ENCODE results near the gene MGAT5. TPM values are rescaled to one million over a fixed set of nuclear protein-coding genes. Genes with fewer than 3 reads are reported as not detected.

Gene MGAT5
- total RNA-seq, 3 donors from 2014 or later (not counting 1 experiment from before 2014, with no cell fraction given) = 39.7 to 58.2 (median 57.0) TPM

GRCh38 chr2:134218414-134218813 lies 35.5 kb upstream of the MGAT5 start:
- H3K36me3 ChIP-seq (ENCODE audit: control insufficient read depth, insufficient read depth, low read length) = no peaks in the 10 kb centered on the region
- ATAC-seq (peak in 2 of 3 donors; percentile 33 to 54), DNase-seq (peak in 1 of 2 donors; percentile 24)
- peak overlapping the region; percentile 75 for H3K4me3 Mint-ChIP-seq
- intact Hi-C loops (cut with micrococcal nuclease) = loop anchor here (5.0 kb wide), 1 partner anchor 34 kb away; the partner anchor contains the start of gene MGAT5
- no peaks in the 10 kb centered on the region for H3K27me3 ChIP-seq (ENCODE audit: control insufficient read depth, insufficient read depth, low read length)
- no peaks in the 10 kb centered on the region for H3K9me3 ChIP-seq (ENCODE audit: control insufficient read depth, insufficient read depth, low read length)
- H3K4me1 Mint-ChIP-seq = peaks cover 54 to 61% of the 10 kb centered on the region in 2 donors
- no peak for TF ChIP-seq CTCF (IDR thresholded peaks at IDR 0.05)
- peak overlapping the region; percentile 1 to 87 for H3K27ac Mint-ChIP-seq
- no peaks in the 10 kb centered on the region for H3K36me3 Mint-ChIP-seq
- H3K4me1 ChIP-seq (ENCODE audit: control insufficient read depth, insufficient read depth, low read length) = peaks cover 42% of the 10 kb centered on the region
- H3K27me3 Mint-ChIP-seq (ENCODE audit: low read depth in 2 of 2) = no peaks in the 10 kb centered on the region
- H3K4me3 ChIP-seq (ENCODE audit: low read length) = no peak overlapping the region
- WGBS (ENCODE audit: insufficient coverage) = 42% methylated on average over 3 of the region's 3 CpGs
- H3K27ac ChIP-seq (ENCODE audit: low read length) = peak overlapping the region; percentile 45
- no peaks in the 10 kb centered on the region for H3K9me3 Mint-ChIP-seq

DNA sequence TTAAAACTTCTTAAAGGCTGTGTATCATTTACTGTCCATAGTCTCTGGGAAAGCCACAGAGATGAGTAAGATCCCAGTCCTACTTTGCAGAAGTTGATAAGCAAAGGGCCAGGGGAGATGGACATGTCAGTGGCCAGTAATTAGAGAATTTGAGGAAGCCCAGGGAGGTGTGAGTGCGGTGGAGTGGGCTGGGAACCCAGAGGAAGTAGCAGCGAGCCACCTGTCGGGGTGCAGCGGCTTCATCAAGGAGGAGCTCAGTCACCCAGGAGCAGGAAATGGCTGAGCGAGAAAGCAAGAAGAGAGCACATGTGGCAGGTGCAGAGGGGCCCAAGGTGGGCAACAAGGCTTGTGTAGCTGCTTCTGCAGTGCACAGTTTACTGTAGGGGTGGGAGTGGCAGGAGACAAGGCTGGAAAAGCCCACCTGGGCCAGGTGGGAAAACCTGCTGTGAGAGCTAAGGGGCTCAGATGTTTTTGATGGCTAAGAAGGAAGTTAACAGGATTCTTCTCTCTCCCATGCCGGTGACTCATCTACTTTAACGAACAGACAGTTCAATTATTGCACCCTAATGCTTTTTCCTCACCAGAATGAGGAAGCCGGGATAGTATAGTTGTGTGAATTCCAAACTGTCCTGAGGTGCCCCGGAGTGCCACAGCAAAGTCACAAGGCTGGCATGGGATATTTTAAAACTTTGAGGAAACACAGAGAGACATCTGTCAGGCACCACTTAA lies 34.8 kb upstream of the MGAT5 start:
- Mint-ChIP-seq H3K27me3 (ENCODE audit: low read depth in 2 of 2) (no peaks in the 10 kb centered on the region), H3K27ac (peak overlapping the region in 1 of 2 donors; percentile 87), H3K4me1 (peaks cover 54 to 61% of the 10 kb centered on the region in 2 donors), H3K36me3 (no peaks in the 10 kb centered on the region), H3K4me3 (peak overlapping the region; percentile 75), H3K9me3 (no peaks in the 10 kb centered on the region)
- DNase-seq (peak in 1 of 2 donors; percentile 71), ATAC-seq (peak; percentile 19 to 60 (median 47))
- H3K27ac ChIP-seq (ENCODE audit: low read length) = peak overlapping the region; percentile 45
- peaks cover 42% of the 10 kb centered on the region for H3K4me1 ChIP-seq (ENCODE audit: control insufficient read depth, insufficient read depth, low read length)
- TF ChIP-seq CTCF (IDR thresholded peaks at IDR 0.05) = no peak
- H3K36me3 ChIP-seq (ENCODE audit: control insufficient read depth, insufficient read depth, low read length) = no peaks in the 10 kb centered on the region
- H3K4me3 ChIP-seq (ENCODE audit: low read length) = no peak overlapping the region
- 0% methylated on average over 5 of the region's 9 CpGs for WGBS (ENCODE audit: insufficient coverage)
- H3K9me3 ChIP-seq (ENCODE audit: control insufficient read depth, insufficient read depth, low read length) = no peaks in the 10 kb centered on the region
- no peaks in the 10 kb centered on the region for H3K27me3 ChIP-seq (ENCODE audit: control insufficient read depth, insufficient read depth, low read length)
- intact Hi-C loops (cut with micrococcal nuclease) = loop anchor here (5.0 kb wide), 1 partner anchor 33 kb away; the partner anchor contains the start of gene MGAT5

DNA sequence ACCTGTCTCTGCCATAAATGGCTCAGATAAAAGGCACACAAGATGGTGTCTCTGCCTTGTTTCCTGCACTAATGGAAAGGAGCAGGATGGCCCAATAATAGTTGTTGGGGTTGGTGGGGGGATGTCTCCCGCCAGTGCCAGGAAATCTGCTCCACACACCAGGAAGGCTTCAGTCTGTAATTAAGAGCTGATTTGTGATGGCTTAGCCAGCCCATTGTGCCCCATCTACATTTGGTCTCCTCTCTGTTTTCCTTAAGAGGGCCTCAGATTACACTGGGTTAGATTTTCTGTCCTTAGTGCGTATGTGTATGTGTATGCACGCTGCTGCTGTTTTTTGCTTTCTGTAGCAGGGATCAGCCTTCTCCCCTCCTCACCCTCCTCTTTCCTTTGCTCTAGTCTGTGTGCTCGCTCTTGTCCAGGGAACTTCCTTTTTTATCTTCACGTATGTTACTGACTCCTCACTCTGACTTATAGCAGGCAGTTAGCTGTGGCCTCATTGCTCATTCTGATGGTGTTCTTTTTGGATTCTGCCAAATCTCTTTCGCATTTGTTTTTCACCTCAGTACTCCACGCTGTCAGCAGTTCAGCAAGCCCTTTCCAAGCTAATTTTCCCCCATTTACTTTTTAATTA lies 33.4 kb upstream of the MGAT5 start:
- DNase-seq (no peak), ATAC-seq (no peak)
- Histone ChIP-seq H3K36me3 (ENCODE audit: control insufficient read depth, insufficient read depth, low read length) (no peaks in the 10 kb centered on the region), H3K27me3 (ENCODE audit: control insufficient read depth, insufficient read depth, low read length) (no peaks in the 10 kb centered on the region), H3K4me3 (ENCODE audit: low read length) (no peak overlapping the region), H3K4me1 (ENCODE audit: control insufficient read depth, insufficient read depth, low read length) (peaks cover 42% of the 10 kb centered on the region), H3K9me3 (ENCODE audit: control insufficient read depth, insufficient read depth, low read length) (no peaks in the 10 kb centered on the region), H3K27ac (ENCODE audit: low read length) (no peak overlapping the region)
- Mint-ChIP-seq H3K9me3 (no peaks in the 10 kb centered on the region), H3K4me3 (peak overlapping the region; percentile 4), H3K4me1 (peaks cover 54 to 59% of the 10 kb centered on the region in 2 donors), H3K27ac (peak overlapping the region in 1 of 2 donors; percentile 43), H3K27me3 (ENCODE audit: low read depth in 2 of 2) (no peaks in the 10 kb centered on the region), H3K36me3 (no peaks in the 10 kb centered on the region)
- TF ChIP-seq CTCF (IDR thresholded peaks at IDR 0.05) = no peak
- intact Hi-C loops (cut with micrococcal nuclease) = no loop called here
- 75% methylated on average over 6 of the region's 7 CpGs for WGBS (ENCODE audit: insufficient coverage)
